BE2C (cell line): ENCODE data around the gene TMEM145.
"Not testable (repeated sequence)": the region's sequence is repeated elsewhere in the genome, so short reads cannot be mapped to it uniquely, and the experiment has no call there.

Experiments used
- DNase-seq: peaks from one replicate; pipeline ENCODE4 v3.0.0-alpha.2; 2020
- H3K27me3 ChIP-seq: fragments of 250-450 bp; sonication (Bioruptor Pico); 2 replicates; pipeline ENCODE4 v1.5.1; 2020; ENCODE audit warnings: mild to moderate bottlenecking
- H3K36me3 ChIP-seq: fragments of 250-450 bp; sonication (Bioruptor Pico); 2 replicates; pipeline ENCODE4 v1.5.1; 2020; ENCODE audit warnings: mild to moderate bottlenecking
- H3K4me1 ChIP-seq: fragments of 250-450 bp; sonication (Bioruptor Pico); 2 replicates; pipeline ENCODE4 v1.5.1; 2020
- H3K4me3 ChIP-seq: 2 replicates; pipeline ENCODE4 v1.5.1; 2011; ENCODE audit warnings: low read depth, low read length
- H3K9me3 ChIP-seq: fragments of 250-450 bp; sonication (Bioruptor Pico); 2 replicates; pipeline ENCODE4 v1.5.1; 2020
- TF ChIP-seq, protein P1 (sequence below): IDR thresholded peaks from 2 replicates; pipeline ENCODE4 v1.5.1; 2012; ENCODE audit warnings: mild to moderate bottlenecking, low read depth, low read length

Gene TMEM145

GRCh38 chr19:42332059-42332458, 18.9 kb downstream of the TMEM145 start:
- Histone ChIP-seq H3K9me3 (no peaks in the 10 kb centered on the region), H3K27me3 (no peaks in the 10 kb centered on the region), H3K36me3 (peaks cover 13% of the 10 kb centered on the region; the same call in 1 of the 2 replicates), H3K4me1 (no peaks in the 10 kb centered on the region; the same call in 1 of the 2 replicates), H3K4me3 (no peak overlapping the region)
- TF ChIP-seq, protein P1, sequence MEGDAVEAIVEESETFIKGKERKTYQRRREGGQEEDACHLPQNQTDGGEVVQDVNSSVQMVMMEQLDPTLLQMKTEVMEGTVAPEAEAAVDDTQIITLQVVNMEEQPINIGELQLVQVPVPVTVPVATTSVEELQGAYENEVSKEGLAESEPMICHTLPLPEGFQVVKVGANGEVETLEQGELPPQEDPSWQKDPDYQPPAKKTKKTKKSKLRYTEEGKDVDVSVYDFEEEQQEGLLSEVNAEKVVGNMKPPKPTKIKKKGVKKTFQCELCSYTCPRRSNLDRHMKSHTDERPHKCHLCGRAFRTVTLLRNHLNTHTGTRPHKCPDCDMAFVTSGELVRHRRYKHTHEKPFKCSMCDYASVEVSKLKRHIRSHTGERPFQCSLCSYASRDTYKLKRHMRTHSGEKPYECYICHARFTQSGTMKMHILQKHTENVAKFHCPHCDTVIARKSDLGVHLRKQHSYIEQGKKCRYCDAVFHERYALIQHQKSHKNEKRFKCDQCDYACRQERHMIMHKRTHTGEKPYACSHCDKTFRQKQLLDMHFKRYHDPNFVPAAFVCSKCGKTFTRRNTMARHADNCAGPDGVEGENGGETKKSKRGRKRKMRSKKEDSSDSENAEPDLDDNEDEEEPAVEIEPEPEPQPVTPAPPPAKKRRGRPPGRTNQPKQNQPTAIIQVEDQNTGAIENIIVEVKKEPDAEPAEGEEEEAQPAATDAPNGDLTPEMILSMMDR: no peak
- DNase-seq: no peak

DNA sequence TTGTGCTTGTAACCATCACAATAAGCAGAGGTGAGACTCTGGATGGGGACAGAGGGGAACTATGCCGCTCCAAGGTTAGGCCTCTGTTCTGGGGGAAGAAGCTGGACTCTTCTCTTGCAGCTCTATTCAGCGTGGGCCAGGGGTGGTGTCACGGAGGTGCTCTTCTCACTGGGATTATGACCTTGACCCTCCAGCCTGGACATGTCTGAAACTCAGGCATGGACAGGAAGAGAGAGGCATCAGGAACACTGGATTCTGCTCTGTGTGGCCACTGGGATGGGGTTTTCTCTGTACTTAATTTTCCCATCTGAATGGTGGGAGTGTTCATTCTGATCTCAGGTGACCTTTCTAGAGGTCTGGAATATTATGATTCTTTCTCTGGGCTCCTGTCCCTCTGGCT, 19.9 kb downstream of the TMEM145 start:
- Histone ChIP-seq H3K4me1 (no peaks in the 10 kb centered on the region), H3K4me3 (no peak overlapping the region), H3K27me3 (no peaks in the 10 kb centered on the region), H3K36me3 (peaks cover 13% of the 10 kb centered on the region; the same call in 1 of the 2 replicates), H3K9me3 (no peaks in the 10 kb centered on the region)
- no peak for DNase-seq
- TF ChIP-seq, protein P1: no peak

DNA sequence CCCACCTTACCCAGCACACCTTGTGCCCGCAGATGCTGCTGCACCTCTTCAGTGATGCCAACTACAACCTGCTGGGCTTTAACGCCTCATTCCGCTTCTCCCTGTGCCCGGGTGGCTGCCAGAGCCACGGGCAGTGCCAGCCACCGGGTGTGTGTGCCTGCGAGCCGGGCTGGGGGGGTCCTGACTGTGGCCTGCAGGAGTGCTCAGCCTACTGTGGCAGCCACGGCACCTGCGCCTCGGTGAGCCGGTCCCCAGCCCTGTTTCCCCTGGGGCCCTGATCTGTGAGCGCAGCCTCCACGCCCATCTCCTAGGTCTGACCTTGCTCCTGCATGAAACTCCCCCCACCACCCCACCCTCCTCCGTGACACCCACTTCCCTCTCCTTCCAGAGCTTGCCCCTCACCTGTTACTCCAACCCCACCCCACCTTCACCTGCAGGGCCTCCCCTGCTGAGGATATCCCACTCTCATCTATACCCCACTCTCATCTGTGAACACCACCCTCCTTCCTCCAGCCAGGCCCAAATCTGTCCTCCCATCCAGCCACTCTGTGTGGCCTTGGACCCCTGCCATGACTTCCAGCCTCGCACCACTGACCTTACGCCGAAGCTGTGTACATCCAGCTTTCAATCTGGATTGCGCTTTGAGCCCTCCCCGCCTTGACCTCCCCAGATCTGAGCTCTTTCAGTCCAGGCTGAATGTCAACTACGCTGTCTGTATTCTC, 21.0 kb downstream of the TMEM145 start:
- Histone ChIP-seq H3K4me3 (no peak overlapping the region), H3K27me3 (no peaks in the 10 kb centered on the region), H3K4me1 (no peaks in the 10 kb centered on the region), H3K36me3 (peaks cover 16% of the 10 kb centered on the region; the same call in 1 of the 2 replicates), H3K9me3 (no peaks in the 10 kb centered on the region)
- no peak for DNase-seq
- TF ChIP-seq, protein P1: no peak

- TF ChIP-seq, protein P1: no peak
- H3K4me1 ChIP-seq: no peaks in the 10 kb centered on the region
- DNase-seq: no peak
- H3K4me3 ChIP-seq: no peak overlapping the region
- H3K36me3 ChIP-seq: peaks cover 20% of the 10 kb centered on the region
- H3K9me3 ChIP-seq: no peaks in the 10 kb centered on the region
- no peaks in the 10 kb centered on the region for H3K27me3 ChIP-seq
Observed at GRCh38 chr19:42334697-42335373, 21.7 kb downstream of the TMEM145 start.

DNA sequence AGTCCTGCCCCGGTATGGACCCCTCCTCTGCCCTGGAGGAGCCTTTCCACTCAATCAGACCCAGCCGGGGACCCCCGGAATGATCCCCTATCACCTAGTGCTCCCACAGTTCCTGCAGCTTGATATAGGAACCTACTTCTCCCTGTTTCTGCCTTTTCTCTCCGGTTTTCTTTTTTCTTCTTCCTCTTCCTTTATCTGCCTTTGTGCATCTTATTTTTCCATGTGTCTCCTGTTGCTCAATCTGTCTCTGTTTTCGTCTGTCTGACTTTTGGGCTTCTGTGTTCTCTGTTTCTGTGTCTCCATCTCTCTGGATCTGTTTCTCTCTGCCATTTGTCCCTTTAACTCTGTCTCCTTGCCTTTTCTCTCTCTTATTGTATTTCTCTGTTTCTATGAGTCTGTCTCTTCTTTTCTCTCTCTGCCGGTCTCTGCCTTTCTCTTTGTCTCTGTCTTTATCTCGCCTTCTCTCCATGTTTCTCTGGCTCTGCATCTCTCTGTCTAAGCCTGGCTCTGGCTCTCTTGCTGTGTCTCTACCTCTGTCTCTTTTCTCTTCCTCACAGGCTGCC, 22.3 kb downstream of the TMEM145 start:
- DNase-seq: no peak
- H3K27me3 ChIP-seq: no peaks in the 10 kb centered on the region
- no peak overlapping the region for H3K4me3 ChIP-seq
- H3K9me3 ChIP-seq: no peaks in the 10 kb centered on the region
- TF ChIP-seq, protein P1: no peak
- peaks cover 20% of the 10 kb centered on the region for H3K36me3 ChIP-seq
- H3K4me1 ChIP-seq: no peaks in the 10 kb centered on the region

DNA sequence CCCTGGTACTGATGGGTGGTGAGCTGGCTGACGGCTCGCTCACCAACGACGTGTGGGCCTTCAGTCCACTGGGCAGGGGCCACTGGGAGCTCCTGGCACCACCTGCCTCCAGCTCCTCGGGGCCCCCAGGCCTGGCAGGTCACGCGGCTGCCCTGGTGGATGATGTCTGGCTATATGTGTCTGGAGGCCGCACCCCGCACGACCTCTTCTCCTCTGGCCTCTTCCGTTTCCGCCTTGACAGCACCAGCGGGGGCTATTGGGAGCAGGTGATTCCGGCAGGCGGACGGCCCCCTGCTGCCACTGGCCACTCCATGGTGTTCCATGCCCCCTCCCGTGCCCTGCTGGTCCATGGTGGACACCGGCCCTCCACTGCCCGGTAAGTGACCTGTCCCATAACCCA, 22.9 kb downstream of the TMEM145 start:
- Histone ChIP-seq H3K9me3 (no peaks in the 10 kb centered on the region), H3K4me3 (no peak overlapping the region), H3K36me3 (peaks cover 20% of the 10 kb centered on the region), H3K4me1 (no peaks in the 10 kb centered on the region), H3K27me3 (no peaks in the 10 kb centered on the region)
- no peak for DNase-seq
- TF ChIP-seq, protein P1: no peak

DNA sequence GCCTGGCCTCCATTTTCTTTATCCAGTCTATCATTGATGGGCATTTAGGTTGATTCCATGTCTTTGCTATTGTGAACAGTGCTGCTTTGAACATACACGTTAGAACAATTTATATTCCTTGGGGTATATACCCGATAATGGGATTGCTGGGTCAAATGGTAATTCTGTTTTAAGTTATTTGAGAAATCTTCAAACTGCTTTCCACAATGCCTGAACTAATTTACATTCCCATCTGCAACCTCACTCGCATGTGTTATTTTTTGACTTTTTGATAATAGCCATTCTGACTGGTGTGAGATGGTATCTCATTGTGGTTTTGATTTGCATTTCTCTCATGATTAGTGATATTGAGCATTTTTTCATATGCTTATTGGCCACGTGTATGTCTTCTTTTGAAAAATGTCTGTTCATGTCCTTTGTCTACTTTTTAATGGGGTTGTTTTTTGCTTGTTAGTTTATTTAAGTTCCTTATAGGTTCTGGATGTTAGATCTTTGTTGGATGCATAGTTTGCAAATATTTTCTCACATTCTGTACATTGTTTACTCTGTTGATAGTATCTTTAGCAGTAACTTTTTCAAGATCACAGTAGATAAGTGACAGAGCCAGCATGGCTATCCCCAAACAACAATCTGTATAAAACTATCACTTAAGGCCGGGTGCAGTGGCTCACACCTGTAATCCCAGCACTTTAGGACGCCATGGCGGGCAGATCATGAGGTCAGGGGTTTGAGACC, 26.2 kb downstream of the TMEM145 start:
- H3K36me3 ChIP-seq: peaks cover 20% of the 10 kb centered on the region
- H3K9me3 ChIP-seq, DNase-seq: not testable (repeated sequence)

DNA sequence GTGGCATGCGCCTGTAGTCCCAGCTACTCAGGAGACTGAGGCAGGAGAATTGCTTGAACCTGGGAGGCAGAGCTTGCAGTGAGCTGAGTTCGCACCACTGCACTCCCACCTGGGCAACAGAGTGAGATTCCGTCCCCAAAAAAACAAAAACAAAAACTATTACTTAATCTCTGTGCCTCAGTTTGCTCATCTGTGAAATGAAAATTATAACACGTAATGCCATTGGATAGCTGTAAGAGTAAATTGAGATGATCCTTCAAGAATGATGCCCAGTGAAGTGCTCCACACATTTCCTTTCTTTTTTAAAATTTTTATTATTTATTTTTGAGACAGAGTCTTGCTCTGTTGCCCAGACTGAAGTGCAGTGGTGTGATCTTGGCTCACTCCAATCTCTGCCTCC, 26.8 kb downstream of the TMEM145 start:
- not testable (repeated sequence) for DNase-seq, H3K4me1 ChIP-seq, H3K9me3 ChIP-seq, H3K4me3 ChIP-seq, H3K27me3 ChIP-seq
- peaks cover 20% of the 10 kb centered on the region for H3K36me3 ChIP-seq

More for the DNA sequence above, 26.2 kb downstream of the TMEM145 start:
- H3K4me1 ChIP-seq, H3K4me3 ChIP-seq, H3K27me3 ChIP-seq: not testable (repeated sequence)
